Measurements from ENCODE around the gene CTDSPL.

CTDSPL gene

GRCh38 chr3:37920156-37920699, 58.5 kb downstream of the CTDSPL start:
- DNase-seq: no peak

- no peak for DNase-seq
Observed at GRCh38 chr3:37921025-37921424, 59.3 kb downstream of the CTDSPL start.

- DNase-seq: no peak
Observed at GRCh38 chr3:37922721-37923568, 61.3 kb downstream of the CTDSPL start.

- no peak for DNase-seq
Observed at GRCh38 chr3:37923569-37924040, 61.9 kb downstream of the CTDSPL start.

- DNase-seq: no peak
Observed at GRCh38 chr3:37924453-37924852, 62.8 kb downstream of the CTDSPL start.

GRCh38 chr3:37925157-37925556, 63.5 kb downstream of the CTDSPL start:
- DNase-seq: no peak

GRCh38 chr3:37926611-37927010, 64.9 kb downstream of the CTDSPL start:
- DNase-seq: no peak

- DNase-seq: no peak
Observed at GRCh38 chr3:37930495-37930894, 68.8 kb downstream of the CTDSPL start.

GRCh38 chr3:37932505-37932904, 70.8 kb downstream of the CTDSPL start:
- no peak for DNase-seq

GRCh38 chr3:37934631-37935289, 73.1 kb downstream of the CTDSPL start:
- DNase-seq: no peak

GRCh38 chr3:37935290-37935668, 73.6 kb downstream of the CTDSPL start:
- DNase-seq: no peak

- no peak for DNase-seq
Observed at GRCh38 chr3:37935756-37936666, 74.3 kb downstream of the CTDSPL start.

GRCh38 chr3:37937156-37937555, 75.5 kb downstream of the CTDSPL start:
- DNase-seq: no peak

- no peak for DNase-seq
Observed at GRCh38 chr3:37938011-37938410, 76.3 kb downstream of the CTDSPL start.

- no peak for DNase-seq
Observed at GRCh38 chr3:37940242-37940908, 78.7 kb downstream of the CTDSPL start.

GRCh38 chr3:37941608-37942508, 80.2 kb downstream of the CTDSPL start:
- no peak for DNase-seq

GRCh38 chr3:37942646-37943045, 81.0 kb downstream of the CTDSPL start:
- no peak for DNase-seq

GRCh38 chr3:37943126-37943525, 81.4 kb downstream of the CTDSPL start:
- no peak for DNase-seq

- no peak for DNase-seq
Observed at GRCh38 chr3:37943631-37944314, 82.1 kb downstream of the CTDSPL start.

- no peak for DNase-seq
Observed at GRCh38 chr3:37944391-37944842, 82.7 kb downstream of the CTDSPL start.

Measured in activated T-cell treated with anti-CD3 and anti-CD28 coated beads for 4 hours (primary cell).